Effector memory CD8-positive, alpha-beta T cell (primary cell): ENCODE measurements around the gene NAMPT.
"Not testable (repeated sequence)": the region's sequence is repeated elsewhere in the genome, so short reads cannot be mapped to it uniquely, and the experiment has no call there.

Source experiments
- ATAC-seq: fragments of 150-1000 bp; cut with Tn5 transposase; replicated peaks from 2 replicates; pipeline ENCODE4 v1.10.0; 2021; ENCODE audit warnings: mild to moderate bottlenecking, moderate library complexity
- DNase-seq, 3 experiments: peaks; one replicate each; pipeline ENCODE4 v3.0.0; 2021
- H3K27ac Mint-ChIP-seq, 2 donors: one replicate each; pipeline ENCODE4 v1.8.0; 2022; ENCODE audit warnings: mild to moderate bottlenecking in 2 of 2, mixed read lengths in 2 of 2, moderate library complexity in 2 of 2
- H3K27me3 Mint-ChIP-seq, 2 donors: one replicate each; pipeline ENCODE4 v1.8.0; 2022; ENCODE audit warnings: mixed read lengths in 2 of 2
- H3K36me3 Mint-ChIP-seq: one replicate; pipeline ENCODE4 v1.8.0; 2022; ENCODE audit warnings: mild to moderate bottlenecking, moderate library complexity, mixed read lengths; ENCODE audit not compliant: insufficient read depth
- H3K4me1 Mint-ChIP-seq, 2 donors: one replicate each; pipeline ENCODE4 v1.8.0; 2022; ENCODE audit warnings: low read depth in 2 of 2, mixed read lengths in 2 of 2
- H3K4me3 Mint-ChIP-seq, 2 donors: one replicate each; pipeline ENCODE4 v1.8.0; 2022; ENCODE audit warnings: mild to moderate bottlenecking in 2 of 2, mixed read lengths in 2 of 2, moderate library complexity in 2 of 2
- H3K9me3 Mint-ChIP-seq, 2 donors: one replicate each; pipeline ENCODE4 v1.8.0; 2022; ENCODE audit warnings: mixed read lengths in 2 of 2
- total RNA-seq, 9 experiments: gene quantifications; one replicate each; lab custom pipeline; 2026; lab: John Stamatoyannopoulos, UW

NAMPT gene
- 58.3 to 4,175 (median 693) reads per million in 9 experiments for total RNA-seq

DNA sequence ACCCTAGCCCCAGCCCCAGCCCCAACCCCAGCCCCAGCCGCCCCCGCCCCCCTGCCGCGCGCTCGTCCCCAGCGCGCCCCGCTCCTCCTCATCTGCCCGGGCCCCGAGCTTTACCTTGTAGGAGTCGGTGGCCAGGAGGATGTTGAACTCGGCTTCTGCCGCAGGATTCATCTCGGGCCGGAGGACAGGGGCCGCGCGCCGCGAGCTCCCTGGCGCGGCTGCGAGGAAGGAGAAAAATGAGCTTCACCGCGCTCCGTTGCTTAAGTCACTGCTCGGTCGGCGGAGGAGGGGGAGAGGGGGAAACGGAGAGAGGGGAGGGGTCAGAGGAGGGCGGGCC is at the start of gene NAMPT:
NAMPT (minus strand) TSS at position 270 of the 337 bp plus-strand sequence; CDS start at position 171, 99 bp downstream.
- Mint-ChIP-seq H3K9me3 (no peaks in the 10 kb centered on the region), H3K27me3 (no peaks in the 10 kb centered on the region), H3K4me1 (peaks cover 21 to 22% of the 10 kb centered on the region in 2 donors), H3K27ac (peak within 1 kb of the TSS; percentile 97), H3K36me3 (peaks cover 42% of the 10 kb centered on the region), H3K4me3 (peak within 1 kb of the TSS; percentile 87 to 95)
- no peak for ATAC-seq
- DNase-seq, result no peak

GRCh38 chr7:106332201-106332600 is 47.4 kb upstream of the NAMPT start:
- DNase-seq (no peak), ATAC-seq (no peak)
- Mint-ChIP-seq H3K36me3 (no peaks in the 10 kb centered on the region), H3K27ac (no peak overlapping the region), H3K9me3 (no peaks in the 10 kb centered on the region), H3K4me3 (no peak overlapping the region), H3K4me1 (no peaks in the 10 kb centered on the region), H3K27me3 (peaks cover 12 to 24% of the 10 kb centered on the region in 2 donors)

GRCh38 chr7:106331441-106332175 is 46.8 kb upstream of the NAMPT start:
- H3K4me3 Mint-ChIP-seq, result no peak overlapping the region
- no peak for ATAC-seq

GRCh38 chr7:106329971-106330733 is 45.4 kb upstream of the NAMPT start:
- peaks cover 12 to 13% of the 10 kb centered on the region in 2 donors for H3K27me3 Mint-ChIP-seq
- no peaks in the 10 kb centered on the region for H3K4me1 Mint-ChIP-seq
- no peak overlapping the region for H3K4me3 Mint-ChIP-seq
- H3K36me3 Mint-ChIP-seq, result no peaks in the 10 kb centered on the region
- DNase-seq (no peak), ATAC-seq (no peak)
- no peak overlapping the region for H3K27ac Mint-ChIP-seq
- H3K9me3 Mint-ChIP-seq, result no peaks in the 10 kb centered on the region

More at GRCh38 chr7:106331441-106332175, 46.8 kb upstream of the NAMPT start:
- no peaks in the 10 kb centered on the region for H3K9me3 Mint-ChIP-seq
- no peaks in the 10 kb centered on the region for H3K4me1 Mint-ChIP-seq
- peaks cover 12 to 24% of the 10 kb centered on the region in 2 donors for H3K27me3 Mint-ChIP-seq
- no peak overlapping the region for H3K27ac Mint-ChIP-seq
- no peak for DNase-seq
- H3K36me3 Mint-ChIP-seq, result no peaks in the 10 kb centered on the region

GRCh38 chr7:106329408-106329807 is 44.6 kb upstream of the NAMPT start:
- Mint-ChIP-seq H3K9me3 (no peaks in the 10 kb centered on the region), H3K4me1 (no peaks in the 10 kb centered on the region), H3K36me3 (no peaks in the 10 kb centered on the region), H3K27ac (no peak overlapping the region), H3K4me3 (no peak overlapping the region), H3K27me3 (peaks cover 11 to 12% of the 10 kb centered on the region in 2 donors)
- no peak for DNase-seq
- no peak for ATAC-seq

DNA sequence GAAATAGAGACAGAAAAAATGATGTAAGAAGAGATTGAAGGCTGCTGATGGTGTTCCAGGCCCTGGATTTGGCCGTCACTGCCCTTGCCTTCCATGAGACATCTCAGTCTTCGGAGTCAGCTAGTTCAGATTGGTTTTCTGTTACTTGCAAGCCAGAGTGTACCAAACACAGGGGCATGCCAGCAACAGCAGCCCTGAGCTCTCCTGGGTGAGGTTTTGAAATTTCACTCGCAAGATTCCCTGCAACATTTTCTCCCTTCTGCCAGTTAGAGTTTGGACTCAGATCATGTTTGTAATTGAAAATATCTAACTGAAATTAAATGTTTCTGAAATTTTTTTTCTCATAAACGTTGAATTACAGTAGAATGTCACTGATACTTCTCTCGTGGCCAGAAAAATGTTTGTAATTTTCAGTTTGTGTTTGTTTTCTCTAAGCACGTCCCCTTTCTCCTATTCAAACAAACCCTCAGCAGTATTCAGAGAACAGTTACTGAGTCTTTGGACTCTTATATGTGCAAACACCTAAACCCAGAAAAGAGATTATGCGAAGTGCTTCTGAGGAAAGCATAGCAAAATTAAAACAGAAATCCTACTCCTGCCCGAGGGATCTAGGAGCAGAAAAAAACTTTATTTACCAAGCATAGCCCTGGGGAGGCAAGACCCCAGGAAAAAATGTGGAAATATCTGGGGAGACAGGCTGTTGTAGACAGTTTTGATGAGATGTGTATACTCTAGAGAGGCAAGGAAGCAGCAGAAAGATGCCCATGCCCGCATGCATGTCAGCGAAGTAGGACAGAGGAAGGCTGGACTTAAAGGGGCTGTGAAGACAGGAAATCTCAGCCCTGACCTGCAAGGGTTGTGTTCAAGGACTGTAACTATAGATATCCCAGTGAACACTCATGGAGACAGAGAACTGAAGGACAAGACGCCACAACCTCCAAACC is 43.0 kb upstream of the NAMPT start:
- Mint-ChIP-seq H3K27me3 (peaks cover 6 to 9% of the 10 kb centered on the region in 2 donors), H3K36me3 (no peaks in the 10 kb centered on the region), H3K27ac (no peak overlapping the region), H3K4me1 (no peaks in the 10 kb centered on the region), H3K4me3 (no peak overlapping the region), H3K9me3 (no peaks in the 10 kb centered on the region)
- DNase-seq (no peak), ATAC-seq (no peak)

GRCh38 chr7:106326594-106327537 is 42.1 kb upstream of the NAMPT start:
- Mint-ChIP-seq H3K27ac (peak overlapping the region in 1 of 2 donors; percentile 51), H3K36me3 (no peaks in the 10 kb centered on the region), H3K9me3 (no peaks in the 10 kb centered on the region), H3K27me3 (peaks cover 6 to 7% of the 10 kb centered on the region in 2 donors), H3K4me1 (no peaks in the 10 kb centered on the region), H3K4me3 (no peak overlapping the region)
- no peak for DNase-seq
- ATAC-seq, result no peak

DNA sequence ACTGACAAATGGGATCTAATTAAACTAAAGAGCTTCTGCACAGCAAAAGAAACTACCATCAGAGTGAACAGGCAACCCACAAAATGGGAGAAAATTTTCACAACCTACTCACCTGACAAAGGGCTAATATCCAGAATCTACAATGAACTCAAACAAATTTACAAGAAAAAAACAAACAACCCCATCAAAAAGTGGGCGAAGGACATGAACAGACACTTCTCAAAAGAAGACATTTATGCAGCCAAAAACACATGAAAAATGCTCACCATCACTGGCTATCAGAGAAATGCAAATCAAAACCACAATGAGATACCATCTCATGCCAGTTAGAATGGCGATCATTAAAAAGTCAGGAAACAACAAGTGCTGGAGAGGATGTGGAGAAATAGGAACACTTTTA is 39.7 kb upstream of the NAMPT start:
- not testable (repeated sequence) for DNase-seq, ATAC-seq, H3K36me3 Mint-ChIP-seq, H3K27ac Mint-ChIP-seq, H3K4me1 Mint-ChIP-seq, H3K4me3 Mint-ChIP-seq, H3K9me3 Mint-ChIP-seq
- peaks cover 25 to 28% of the 10 kb centered on the region in 2 donors for H3K27me3 Mint-ChIP-seq

DNA sequence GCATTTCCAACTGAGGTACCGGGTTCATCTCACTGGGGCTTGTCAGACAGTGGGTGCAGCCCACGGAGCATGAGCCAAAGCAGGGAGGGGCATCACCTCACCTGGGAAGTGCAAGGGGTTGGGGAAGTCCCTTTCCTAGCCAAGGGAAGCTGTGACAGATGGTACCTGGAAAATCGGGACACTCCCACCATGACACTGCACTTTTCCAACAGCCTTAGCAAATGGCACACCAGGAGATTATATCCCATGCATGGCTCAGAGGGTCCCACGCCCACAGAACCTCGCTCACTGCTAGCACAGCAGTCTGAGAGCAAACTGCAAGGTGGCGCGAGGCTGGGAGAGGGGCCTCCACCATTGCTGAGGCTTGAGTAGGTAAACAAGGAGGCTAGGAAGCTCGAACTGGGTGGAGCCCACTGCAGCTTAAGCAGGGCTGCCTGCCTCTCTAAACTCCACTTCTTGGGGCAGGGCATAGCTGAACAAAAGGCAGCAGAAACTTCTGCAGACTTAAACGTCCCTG is 35.5 kb upstream of the NAMPT start:
- peaks cover 49 to 51% of the 10 kb centered on the region in 2 donors for H3K27me3 Mint-ChIP-seq
- not testable (repeated sequence) for H3K36me3 Mint-ChIP-seq, ATAC-seq, DNase-seq, H3K4me1 Mint-ChIP-seq, H3K4me3 Mint-ChIP-seq, H3K9me3 Mint-ChIP-seq, H3K27ac Mint-ChIP-seq

DNA sequence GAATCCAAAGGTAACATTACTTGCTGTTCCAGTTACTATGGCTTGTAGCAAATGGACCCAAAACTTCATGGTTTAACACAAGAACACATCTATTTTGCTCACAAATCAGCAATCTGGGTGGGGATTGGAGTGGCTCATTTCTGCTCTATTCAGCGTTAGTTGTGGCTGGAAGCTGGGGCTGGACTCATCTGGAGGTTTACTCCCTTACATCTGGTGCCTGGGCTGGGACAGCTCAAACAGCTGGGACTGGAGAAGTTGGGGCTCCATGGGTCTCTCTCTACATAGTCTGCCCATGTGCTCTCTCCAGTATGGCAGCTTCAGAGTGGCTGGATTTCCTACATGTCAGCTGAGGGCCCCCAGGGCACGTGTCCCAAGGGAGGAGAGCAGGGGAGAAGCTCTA is 33.7 kb upstream of the NAMPT start:
- no peaks in the 10 kb centered on the region for H3K9me3 Mint-ChIP-seq
- ATAC-seq, result no peak
- H3K4me1 Mint-ChIP-seq, result no peaks in the 10 kb centered on the region
- H3K27ac Mint-ChIP-seq, result no peak overlapping the region
- no peak for DNase-seq
- H3K4me3 Mint-ChIP-seq, result no peak overlapping the region
- no peaks in the 10 kb centered on the region for H3K36me3 Mint-ChIP-seq
- peaks cover 53 to 60% of the 10 kb centered on the region in 2 donors for H3K27me3 Mint-ChIP-seq

DNA sequence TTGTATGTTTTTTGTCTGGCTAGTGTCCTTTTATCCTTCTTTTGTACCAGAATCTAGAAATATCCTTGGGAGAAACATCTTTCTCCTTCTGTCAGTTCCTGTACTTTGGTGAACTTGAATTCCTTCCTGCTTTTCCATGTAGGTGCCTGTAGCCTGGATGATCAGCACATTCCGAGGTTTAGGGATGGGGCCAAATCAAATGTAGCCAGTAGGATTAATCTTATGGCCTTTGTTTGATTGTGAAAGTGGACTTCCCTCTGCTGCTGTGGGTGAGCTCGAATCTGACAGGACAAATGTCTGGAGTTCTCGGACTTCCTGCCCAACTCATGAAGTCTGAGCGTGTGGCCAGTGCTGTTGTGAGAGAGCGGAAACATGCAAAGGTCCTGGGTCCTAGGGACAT is 33.2 kb upstream of the NAMPT start:
- ATAC-seq (no peak), DNase-seq (no peak)
- H3K36me3 Mint-ChIP-seq, result no peaks in the 10 kb centered on the region
- H3K4me3 Mint-ChIP-seq, result no peak overlapping the region
- no peaks in the 10 kb centered on the region for H3K9me3 Mint-ChIP-seq
- H3K4me1 Mint-ChIP-seq, result no peaks in the 10 kb centered on the region
- H3K27ac Mint-ChIP-seq, result no peak overlapping the region
- H3K27me3 Mint-ChIP-seq, result peaks cover 53 to 60% of the 10 kb centered on the region in 2 donors

DNA sequence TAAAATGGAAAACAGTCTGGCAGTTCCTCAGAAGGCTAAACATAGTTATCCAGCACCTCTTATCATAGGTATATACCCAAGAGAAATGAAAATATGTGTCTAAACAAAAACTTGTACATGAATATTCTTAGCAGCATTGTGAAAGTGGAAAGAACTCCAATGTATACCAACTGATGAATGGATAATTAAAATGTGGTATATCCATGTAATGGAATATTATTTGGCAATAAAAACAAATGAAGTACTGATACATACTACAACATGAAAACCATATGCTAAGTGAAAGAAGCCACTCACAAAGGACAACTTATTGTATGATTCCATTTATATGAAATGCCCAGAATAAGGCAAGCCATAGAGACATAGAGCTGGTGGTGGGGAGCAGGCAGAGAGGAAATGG is 32.2 kb upstream of the NAMPT start:
- H3K27me3 Mint-ChIP-seq, result peaks cover 46 to 55% of the 10 kb centered on the region in 2 donors
- H3K9me3 Mint-ChIP-seq, result no peaks in the 10 kb centered on the region
- no peaks in the 10 kb centered on the region for H3K36me3 Mint-ChIP-seq
- H3K4me1 Mint-ChIP-seq, result no peaks in the 10 kb centered on the region
- DNase-seq (no peak), ATAC-seq (no peak)
- no peak overlapping the region for H3K4me3 Mint-ChIP-seq
- H3K27ac Mint-ChIP-seq, result no peak overlapping the region
